ENCODE data around the gene STAC3. TPM values are rescaled to one million over a fixed set of nuclear protein-coding genes. Genes with fewer than 3 reads are reported as not detected.

The STAC3 gene
- total and polyA plus RNA-seq, 2 experiments from 2014 or later: 0.48 to 3.0 TPM

DNA sequence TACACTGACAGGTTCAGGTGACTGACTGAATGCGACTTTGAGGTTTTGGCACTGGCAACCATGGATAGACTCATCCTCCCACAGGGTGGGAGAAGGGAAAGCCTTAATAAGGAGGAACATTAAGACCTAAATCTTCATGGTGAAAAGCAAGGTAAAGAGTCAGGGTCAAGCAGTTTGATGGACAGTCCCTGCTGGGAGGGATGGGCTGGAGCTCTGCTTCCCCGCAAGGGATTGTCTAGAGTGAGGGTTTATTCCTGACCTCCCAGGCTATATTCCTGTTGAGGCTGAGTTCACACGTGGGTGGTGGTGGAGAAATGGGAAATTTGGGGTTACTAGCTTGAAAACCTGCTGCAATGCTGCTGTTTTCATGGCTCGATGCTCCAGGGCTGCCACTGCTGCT lies 9.4 kb upstream of the STAC3 start:
- Histone ChIP-seq H3K27ac (ENCODE audit: low read depth) (no peak overlapping the region), H3K4me2 (no peak overlapping the region), H4K20me1 (replicated peaks; ENCODE audit: insufficient read depth) (no peaks in the 10 kb centered on the region), H3K36me3 (ENCODE audit: insufficient read depth) (no peaks in the 10 kb centered on the region), H3K4me3 (no peak overlapping the region), H3K27me3 (ENCODE audit: insufficient read depth) (no peaks in the 10 kb centered on the region), H3F3A (replicated peaks; ENCODE audit: low read depth) (peaks cover 5% of the 10 kb centered on the region; the same call in 1 of the 2 replicates), H3K4me1 (ENCODE audit: insufficient read depth) (peaks cover 16% of the 10 kb centered on the region), H3K79me2 (replicated peaks; ENCODE audit: insufficient read depth) (no peaks in the 10 kb centered on the region), H2AFZ (no peak overlapping the region), H3K9me2 (ENCODE audit: insufficient read depth) (no peaks in the 10 kb centered on the region)
- peaks cover 5% of the 10 kb centered on the region; the same call in 1 of the 3 replicates for H3K36me3 Mint-ChIP-seq (ENCODE audit: low read depth)
- peaks cover 18% of the 10 kb centered on the region for H3K4me1 Mint-ChIP-seq
- no peak overlapping the region for H3K27ac Mint-ChIP-seq
- H3K4me3 Mint-ChIP-seq: no peak overlapping the region
- H3K27me3 Mint-ChIP-seq (ENCODE audit: insufficient read depth, low read depth, poor library complexity): peaks cover 9% of the 10 kb centered on the region
- TF ChIP-seq, protein P1, sequence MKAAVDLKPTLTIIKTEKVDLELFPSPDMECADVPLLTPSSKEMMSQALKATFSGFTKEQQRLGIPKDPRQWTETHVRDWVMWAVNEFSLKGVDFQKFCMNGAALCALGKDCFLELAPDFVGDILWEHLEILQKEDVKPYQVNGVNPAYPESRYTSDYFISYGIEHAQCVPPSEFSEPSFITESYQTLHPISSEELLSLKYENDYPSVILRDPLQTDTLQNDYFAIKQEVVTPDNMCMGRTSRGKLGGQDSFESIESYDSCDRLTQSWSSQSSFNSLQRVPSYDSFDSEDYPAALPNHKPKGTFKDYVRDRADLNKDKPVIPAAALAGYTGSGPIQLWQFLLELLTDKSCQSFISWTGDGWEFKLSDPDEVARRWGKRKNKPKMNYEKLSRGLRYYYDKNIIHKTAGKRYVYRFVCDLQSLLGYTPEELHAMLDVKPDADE (IDR thresholded peaks at IDR 0.05): no peak
- TF ChIP-seq, protein P2, sequence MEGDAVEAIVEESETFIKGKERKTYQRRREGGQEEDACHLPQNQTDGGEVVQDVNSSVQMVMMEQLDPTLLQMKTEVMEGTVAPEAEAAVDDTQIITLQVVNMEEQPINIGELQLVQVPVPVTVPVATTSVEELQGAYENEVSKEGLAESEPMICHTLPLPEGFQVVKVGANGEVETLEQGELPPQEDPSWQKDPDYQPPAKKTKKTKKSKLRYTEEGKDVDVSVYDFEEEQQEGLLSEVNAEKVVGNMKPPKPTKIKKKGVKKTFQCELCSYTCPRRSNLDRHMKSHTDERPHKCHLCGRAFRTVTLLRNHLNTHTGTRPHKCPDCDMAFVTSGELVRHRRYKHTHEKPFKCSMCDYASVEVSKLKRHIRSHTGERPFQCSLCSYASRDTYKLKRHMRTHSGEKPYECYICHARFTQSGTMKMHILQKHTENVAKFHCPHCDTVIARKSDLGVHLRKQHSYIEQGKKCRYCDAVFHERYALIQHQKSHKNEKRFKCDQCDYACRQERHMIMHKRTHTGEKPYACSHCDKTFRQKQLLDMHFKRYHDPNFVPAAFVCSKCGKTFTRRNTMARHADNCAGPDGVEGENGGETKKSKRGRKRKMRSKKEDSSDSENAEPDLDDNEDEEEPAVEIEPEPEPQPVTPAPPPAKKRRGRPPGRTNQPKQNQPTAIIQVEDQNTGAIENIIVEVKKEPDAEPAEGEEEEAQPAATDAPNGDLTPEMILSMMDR (conservative IDR thresholded peaks at IDR 0.05; ENCODE audit: low read depth in 2 of 2): no peak
- TF ChIP-seq JUNB (IDR thresholded peaks at IDR 0.05; ENCODE audit: unreplicated experiment) (no peak), STAT1 (IDR thresholded peaks at IDR 0.05; ENCODE audit: unreplicated experiment) (no peak), EZH2 (IDR thresholded peaks at IDR 0.05; ENCODE audit: low read depth, unreplicated experiment) (no peak), POLR2AphosphoS5 (IDR thresholded peaks at IDR 0.05; ENCODE audit: low read depth) (no peak), EZH2phosphoT487 (IDR thresholded peaks at IDR 0.05; ENCODE audit: unreplicated experiment) (no peak), CREB1 (CRISPR knock-in tag; IDR thresholded peaks at IDR 0.05; ENCODE audit: low read depth) (no peak)
- TF ChIP-seq, protein P3, sequence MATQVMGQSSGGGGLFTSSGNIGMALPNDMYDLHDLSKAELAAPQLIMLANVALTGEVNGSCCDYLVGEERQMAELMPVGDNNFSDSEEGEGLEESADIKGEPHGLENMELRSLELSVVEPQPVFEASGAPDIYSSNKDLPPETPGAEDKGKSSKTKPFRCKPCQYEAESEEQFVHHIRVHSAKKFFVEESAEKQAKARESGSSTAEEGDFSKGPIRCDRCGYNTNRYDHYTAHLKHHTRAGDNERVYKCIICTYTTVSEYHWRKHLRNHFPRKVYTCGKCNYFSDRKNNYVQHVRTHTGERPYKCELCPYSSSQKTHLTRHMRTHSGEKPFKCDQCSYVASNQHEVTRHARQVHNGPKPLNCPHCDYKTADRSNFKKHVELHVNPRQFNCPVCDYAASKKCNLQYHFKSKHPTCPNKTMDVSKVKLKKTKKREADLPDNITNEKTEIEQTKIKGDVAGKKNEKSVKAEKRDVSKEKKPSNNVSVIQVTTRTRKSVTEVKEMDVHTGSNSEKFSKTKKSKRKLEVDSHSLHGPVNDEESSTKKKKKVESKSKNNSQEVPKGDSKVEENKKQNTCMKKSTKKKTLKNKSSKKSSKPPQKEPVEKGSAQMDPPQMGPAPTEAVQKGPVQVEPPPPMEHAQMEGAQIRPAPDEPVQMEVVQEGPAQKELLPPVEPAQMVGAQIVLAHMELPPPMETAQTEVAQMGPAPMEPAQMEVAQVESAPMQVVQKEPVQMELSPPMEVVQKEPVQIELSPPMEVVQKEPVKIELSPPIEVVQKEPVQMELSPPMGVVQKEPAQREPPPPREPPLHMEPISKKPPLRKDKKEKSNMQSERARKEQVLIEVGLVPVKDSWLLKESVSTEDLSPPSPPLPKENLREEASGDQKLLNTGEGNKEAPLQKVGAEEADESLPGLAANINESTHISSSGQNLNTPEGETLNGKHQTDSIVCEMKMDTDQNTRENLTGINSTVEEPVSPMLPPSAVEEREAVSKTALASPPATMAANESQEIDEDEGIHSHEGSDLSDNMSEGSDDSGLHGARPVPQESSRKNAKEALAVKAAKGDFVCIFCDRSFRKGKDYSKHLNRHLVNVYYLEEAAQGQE (IDR thresholded peaks at IDR 0.05; ENCODE audit: unreplicated experiment): no peak
- TF ChIP-seq, protein P4, sequence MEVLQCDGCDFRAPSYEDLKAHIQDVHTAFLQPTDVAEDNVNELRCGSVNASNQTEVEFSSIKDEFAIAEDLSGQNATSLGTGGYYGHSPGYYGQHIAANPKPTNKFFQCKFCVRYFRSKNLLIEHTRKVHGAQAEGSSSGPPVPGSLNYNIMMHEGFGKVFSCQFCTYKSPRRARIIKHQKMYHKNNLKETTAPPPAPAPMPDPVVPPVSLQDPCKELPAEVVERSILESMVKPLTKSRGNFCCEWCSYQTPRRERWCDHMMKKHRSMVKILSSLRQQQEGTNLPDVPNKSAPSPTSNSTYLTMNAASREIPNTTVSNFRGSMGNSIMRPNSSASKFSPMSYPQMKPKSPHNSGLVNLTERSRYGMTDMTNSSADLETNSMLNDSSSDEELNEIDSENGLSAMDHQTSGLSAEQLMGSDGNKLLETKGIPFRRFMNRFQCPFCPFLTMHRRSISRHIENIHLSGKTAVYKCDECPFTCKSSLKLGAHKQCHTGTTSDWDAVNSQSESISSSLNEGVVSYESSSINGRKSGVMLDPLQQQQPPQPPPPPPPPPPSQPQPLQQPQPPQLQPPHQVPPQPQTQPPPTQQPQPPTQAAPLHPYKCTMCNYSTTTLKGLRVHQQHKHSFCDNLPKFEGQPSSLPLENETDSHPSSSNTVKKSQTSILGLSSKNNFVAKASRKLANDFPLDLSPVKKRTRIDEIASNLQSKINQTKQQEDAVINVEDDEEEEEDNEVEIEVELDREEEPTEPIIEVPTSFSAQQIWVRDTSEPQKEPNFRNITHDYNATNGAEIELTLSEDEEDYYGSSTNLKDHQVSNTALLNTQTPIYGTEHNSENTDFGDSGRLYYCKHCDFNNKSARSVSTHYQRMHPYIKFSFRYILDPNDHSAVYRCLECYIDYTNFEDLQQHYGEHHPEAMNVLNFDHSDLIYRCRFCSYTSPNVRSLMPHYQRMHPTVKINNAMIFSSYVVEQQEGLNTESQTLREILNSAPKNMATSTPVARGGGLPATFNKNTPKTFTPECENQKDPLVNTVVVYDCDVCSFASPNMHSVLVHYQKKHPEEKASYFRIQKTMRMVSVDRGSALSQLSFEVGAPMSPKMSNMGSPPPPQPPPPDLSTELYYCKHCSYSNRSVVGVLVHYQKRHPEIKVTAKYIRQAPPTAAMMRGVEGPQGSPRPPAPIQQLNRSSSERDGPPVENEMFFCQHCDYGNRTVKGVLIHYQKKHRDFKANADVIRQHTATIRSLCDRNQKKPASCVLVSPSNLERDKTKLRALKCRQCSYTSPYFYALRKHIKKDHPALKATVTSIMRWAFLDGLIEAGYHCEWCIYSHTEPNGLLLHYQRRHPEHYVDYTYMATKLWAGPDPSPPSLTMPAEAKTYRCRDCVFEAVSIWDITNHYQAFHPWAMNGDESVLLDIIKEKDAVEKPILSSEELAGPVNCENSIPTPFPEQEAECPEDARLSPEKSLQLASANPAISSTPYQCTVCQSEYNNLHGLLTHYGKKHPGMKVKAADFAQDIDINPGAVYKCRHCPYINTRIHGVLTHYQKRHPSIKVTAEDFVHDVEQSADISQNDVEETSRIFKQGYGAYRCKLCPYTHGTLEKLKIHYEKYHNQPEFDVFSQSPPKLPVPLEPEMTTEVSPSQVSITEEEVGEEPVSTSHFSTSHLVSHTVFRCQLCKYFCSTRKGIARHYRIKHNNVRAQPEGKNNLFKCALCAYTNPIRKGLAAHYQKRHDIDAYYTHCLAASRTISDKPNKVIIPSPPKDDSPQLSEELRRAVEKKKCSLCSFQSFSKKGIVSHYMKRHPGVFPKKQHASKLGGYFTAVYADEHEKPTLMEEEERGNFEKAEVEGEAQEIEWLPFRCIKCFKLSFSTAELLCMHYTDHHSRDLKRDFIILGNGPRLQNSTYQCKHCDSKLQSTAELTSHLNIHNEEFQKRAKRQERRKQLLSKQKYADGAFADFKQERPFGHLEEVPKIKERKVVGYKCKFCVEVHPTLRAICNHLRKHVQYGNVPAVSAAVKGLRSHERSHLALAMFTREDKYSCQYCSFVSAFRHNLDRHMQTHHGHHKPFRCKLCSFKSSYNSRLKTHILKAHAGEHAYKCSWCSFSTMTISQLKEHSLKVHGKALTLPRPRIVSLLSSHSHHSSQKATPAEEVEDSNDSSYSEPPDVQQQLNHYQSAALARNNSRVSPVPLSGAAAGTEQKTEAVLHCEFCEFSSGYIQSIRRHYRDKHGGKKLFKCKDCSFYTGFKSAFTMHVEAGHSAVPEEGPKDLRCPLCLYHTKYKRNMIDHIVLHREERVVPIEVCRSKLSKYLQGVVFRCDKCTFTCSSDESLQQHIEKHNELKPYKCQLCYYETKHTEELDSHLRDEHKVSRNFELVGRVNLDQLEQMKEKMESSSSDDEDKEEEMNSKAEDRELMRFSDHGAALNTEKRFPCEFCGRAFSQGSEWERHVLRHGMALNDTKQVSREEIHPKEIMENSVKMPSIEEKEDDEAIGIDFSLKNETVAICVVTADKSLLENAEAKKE (CRISPR knock-in tag; IDR thresholded peaks at IDR 0.05): no peak
- ATAC-seq (no peak), DNase-seq (ENCODE audit: low spot score) (no peak)
- H3K9me3 Mint-ChIP-seq: no peaks in the 10 kb centered on the region

Data from GM23338 (cell line).